A549 (cell line): ENCODE data around the gene PLSCR5.

ENCODE experiments used
- BHLHE40 ChIP-seq: IDR thresholded peaks from 2 replicates; pipeline ENCODE4 v1.6.1; 2012; ENCODE audit warnings: low read depth, low read length, inconsistent platforms
- EP300 ChIP-seq, 2 experiments: fragments of >200 bp; sonication (Bioruptor Twin); formaldehyde crosslinking; IDR thresholded peaks; 2 replicates in 1 of 2; 3 replicates in 1 of 2; pipeline ENCODE4 v1.6.1; 2016 to 2017
- FOSL2 ChIP-seq, 2 experiments: fragments of 450-650 bp in 1 of 2; fragments of >200 bp in 1 of 2; sonication (Bioruptor Twin) in 1 of 2; formaldehyde crosslinking; IDR thresholded peaks; 2 replicates each; pipeline versions ENCODE4 v1.5.0 to v1.6.1; 2016 to 2020; ENCODE audit warnings: mild to moderate bottlenecking in 1 of 2, moderate library complexity in 1 of 2
- KDM5A ChIP-seq: fragments of 200-600 bp; sonication (generic); IDR thresholded peaks from 2 replicates; pipeline ENCODE4 v1.6.1; 2016; ENCODE audit warnings: antibody characterized with exemption, mild to moderate bottlenecking
- MAFK ChIP-seq: fragments of 450-650 bp; IDR thresholded peaks from 2 replicates; pipeline ENCODE4 v1.6.1; 2014; ENCODE audit not compliant: partially characterized antibody
- POLR2A ChIP-seq: IDR thresholded peaks from 2 replicates; pipeline ENCODE4 v1.6.1; 2012; ENCODE audit warnings: mild to moderate bottlenecking, low read length
- TF ChIP-seq, protein P1 (sequence below): fragments of >200 bp; sonication (Bioruptor Twin); formaldehyde crosslinking; IDR thresholded peaks from 3 replicates; pipeline ENCODE4 v1.5.1; 2016

DNA sequence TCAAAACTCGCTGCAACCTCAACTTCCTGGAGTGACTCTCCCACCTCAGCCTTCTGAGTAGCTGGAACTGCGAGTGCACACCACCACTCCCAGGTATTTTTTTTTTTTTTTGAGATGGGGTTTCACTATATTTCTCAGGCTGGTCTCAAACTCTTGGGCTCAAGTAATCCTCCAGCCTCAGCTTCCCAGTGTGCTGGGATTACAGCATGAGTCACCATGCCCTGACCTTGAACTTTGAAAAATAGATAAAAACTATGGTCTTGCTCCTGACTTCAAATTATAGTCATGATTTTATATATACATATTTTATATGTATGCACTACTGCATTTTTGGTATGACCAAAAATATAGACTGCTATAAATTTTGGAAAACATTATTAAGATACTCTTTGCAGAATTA, 6.9 kb upstream of the PLSCR5 start:
- TF ChIP-seq, protein P1, sequence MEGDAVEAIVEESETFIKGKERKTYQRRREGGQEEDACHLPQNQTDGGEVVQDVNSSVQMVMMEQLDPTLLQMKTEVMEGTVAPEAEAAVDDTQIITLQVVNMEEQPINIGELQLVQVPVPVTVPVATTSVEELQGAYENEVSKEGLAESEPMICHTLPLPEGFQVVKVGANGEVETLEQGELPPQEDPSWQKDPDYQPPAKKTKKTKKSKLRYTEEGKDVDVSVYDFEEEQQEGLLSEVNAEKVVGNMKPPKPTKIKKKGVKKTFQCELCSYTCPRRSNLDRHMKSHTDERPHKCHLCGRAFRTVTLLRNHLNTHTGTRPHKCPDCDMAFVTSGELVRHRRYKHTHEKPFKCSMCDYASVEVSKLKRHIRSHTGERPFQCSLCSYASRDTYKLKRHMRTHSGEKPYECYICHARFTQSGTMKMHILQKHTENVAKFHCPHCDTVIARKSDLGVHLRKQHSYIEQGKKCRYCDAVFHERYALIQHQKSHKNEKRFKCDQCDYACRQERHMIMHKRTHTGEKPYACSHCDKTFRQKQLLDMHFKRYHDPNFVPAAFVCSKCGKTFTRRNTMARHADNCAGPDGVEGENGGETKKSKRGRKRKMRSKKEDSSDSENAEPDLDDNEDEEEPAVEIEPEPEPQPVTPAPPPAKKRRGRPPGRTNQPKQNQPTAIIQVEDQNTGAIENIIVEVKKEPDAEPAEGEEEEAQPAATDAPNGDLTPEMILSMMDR, result no peak
- TF ChIP-seq FOSL2 (IDR thresholded peaks at IDR 0.05) (no peak), FOSL2 (CRISPR knock-in tag; IDR thresholded peaks at IDR 0.05) (no peak), KDM5A (no peak), POLR2A (no peak), MAFK (no peak), EP300 (IDR thresholded peaks at IDR 0.05) (no peak), BHLHE40 (no peak)
